Astrocyte of the cerebellum (primary cell): ENCODE measurements around the gene ABCE1.

ENCODE experiments used
- DNase-seq: peaks from one replicate; pipeline ENCODE4 v3.0.0-alpha.2; 2011; ENCODE audit warnings: low read depth
- H3K4me3 ChIP-seq: 2 replicates; pipeline ENCODE4 v1.5.1; 2011; ENCODE audit warnings: mild to moderate bottlenecking, low read depth, low read length, moderate library complexity
- CTCF ChIP-seq: IDR thresholded peaks from 2 replicates; pipeline ENCODE4 v1.5.1; 2012; ENCODE audit warnings: low read length, low read depth, moderate library complexity, mild to moderate bottlenecking; ENCODE audit errors: missing control alignments
- in situ Hi-C: cut with HindIII; loops from 2 replicates; pipeline ENCODE4 v1.10.0; 2017; ENCODE audit warnings: low sequenced_read_pairs

Gene ABCE1

DNA sequence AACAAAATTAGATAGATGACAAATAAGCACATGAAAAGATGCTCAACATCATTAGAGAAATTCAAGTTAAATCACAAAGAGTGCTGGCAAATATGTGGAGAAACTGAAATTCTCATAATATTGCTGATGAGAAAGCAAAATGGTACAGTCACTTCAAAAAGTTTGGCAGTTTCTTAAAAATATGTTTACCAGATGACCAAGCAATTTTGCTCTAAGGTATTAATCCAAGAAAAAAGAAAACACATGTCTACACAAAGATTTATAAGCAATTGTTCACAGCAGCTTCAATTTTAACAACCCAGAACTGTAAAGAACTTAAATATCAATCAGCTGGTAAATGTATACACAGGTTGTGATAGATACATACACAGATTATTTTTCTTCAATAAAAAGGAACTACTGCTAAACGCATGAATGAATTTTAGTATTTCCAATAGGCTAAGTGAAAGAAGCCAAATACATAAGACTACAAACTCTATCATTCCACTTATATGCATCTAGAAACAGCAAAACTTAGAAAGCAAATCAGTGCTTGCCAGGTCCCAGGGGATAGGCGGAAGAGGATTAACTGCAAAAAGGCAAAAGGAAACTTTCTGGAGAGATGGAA lies 70.6 kb downstream of the ABCE1 start:
- in situ Hi-C loops = no loop called here
- TF ChIP-seq CTCF = no peak

GRCh38 chr4:145170223-145170622 lies 72.1 kb downstream of the ABCE1 start:
- in situ Hi-C loops = no loop called here
- H3K4me3 ChIP-seq = no peak overlapping the region
- no peak for TF ChIP-seq CTCF
- no peak for DNase-seq

More for the DNA sequence above, 70.6 kb downstream of the ABCE1 start:
- DNase-seq = no peak
- H3K4me3 ChIP-seq = no peak overlapping the region

DNA sequence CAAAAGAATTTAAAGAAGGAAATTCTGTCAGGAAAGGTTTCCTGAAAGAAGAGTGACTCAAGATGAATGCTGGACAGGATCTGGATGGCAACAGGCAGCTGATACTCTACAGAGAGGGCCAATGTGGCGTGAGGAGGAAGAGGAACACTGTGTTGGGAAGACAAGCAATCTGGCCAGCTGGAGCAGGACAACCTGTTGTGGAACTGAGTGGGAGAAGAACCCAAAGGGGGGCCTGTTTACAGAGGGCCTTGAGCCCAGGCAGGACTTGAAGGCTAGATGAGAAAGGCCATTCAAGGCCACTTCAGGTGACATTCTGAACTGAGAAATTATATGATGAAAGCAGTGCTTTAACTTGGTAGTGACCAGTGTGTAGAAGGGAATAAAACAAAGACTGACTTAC lies 73.8 kb downstream of the ABCE1 start:
- no peak overlapping the region for H3K4me3 ChIP-seq
- in situ Hi-C loops = no loop called here
- no peak for TF ChIP-seq CTCF
- DNase-seq = no peak

GRCh38 chr4:145176641-145177432 lies 78.7 kb downstream of the ABCE1 start:
- in situ Hi-C loops = no loop called here
- TF ChIP-seq CTCF = no peak
- DNase-seq = no peak
- no peak overlapping the region for H3K4me3 ChIP-seq

DNA sequence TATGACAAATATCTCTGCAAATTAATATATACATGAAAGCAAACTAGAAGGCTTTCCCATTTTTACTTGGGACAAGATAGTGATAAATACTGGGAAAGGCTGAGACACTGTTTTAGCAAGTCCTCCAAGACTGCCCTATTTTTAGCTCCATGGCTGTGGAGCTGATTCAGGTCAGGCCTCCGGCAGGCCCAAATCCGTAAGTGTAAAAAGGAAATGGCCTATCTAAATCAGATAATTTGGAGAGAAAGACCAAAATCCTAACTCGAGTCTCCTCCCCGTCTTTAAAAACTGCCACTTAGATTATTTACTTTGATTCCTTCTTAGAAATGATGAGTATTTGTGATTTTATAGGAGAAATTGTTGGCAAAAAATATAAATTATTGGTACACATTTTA lies 79.4 kb downstream of the ABCE1 start:
- in situ Hi-C loops = no loop called here
- no peak for DNase-seq
- TF ChIP-seq CTCF = no peak
- peak overlapping the region; percentile 68 for H3K4me3 ChIP-seq

- DNase-seq = no peak
- TF ChIP-seq CTCF = no peak
- in situ Hi-C loops = no loop called here
- peak overlapping the region; percentile 68 for H3K4me3 ChIP-seq
Observed at GRCh38 chr4:145177906-145178538, 79.9 kb downstream of the ABCE1 start.
